Measurements from ENCODE around the gene FMN2.

- TF ChIP-seq CTCF (IDR thresholded peaks at IDR 0.05): no peak
- TF ChIP-seq EZH2phosphoT487 (IDR thresholded peaks at IDR 0.05): no peak
- TF ChIP-seq EZH2 (IDR thresholded peaks at IDR 0.05): no peak
Observed at GRCh38 chr1:240244968-240245628, 153.4 kb downstream of the FMN2 start.
